Activated T-helper 17 cell treated with anti-CD3 and anti-CD28 coated beads, Interleukin-2, amount 50 U/mL, for 72 hours (primary cell): ENCODE measurements around the gene HCN3. TPM values are rescaled to one million over a fixed set of nuclear protein-coding genes. Genes with fewer than 3 reads are reported as not detected.
"Not testable (repeated sequence)": the region's sequence is repeated elsewhere in the genome, so short reads cannot be mapped to it uniquely, and the experiment has no call there.

ENCODE experiments used
- ATAC-seq: fragments of 150-1000 bp; cut with Tn5 transposase; replicated peaks from 2 replicates; pipeline ENCODE4 v1.10.0; 2021; ENCODE audit warnings: mild to moderate bottlenecking, moderate library complexity
- H3K27ac Mint-ChIP-seq: one replicate; pipeline ENCODE4 v1.8.0; 2022; ENCODE audit warnings: mixed read lengths
- H3K27me3 Mint-ChIP-seq: one replicate; pipeline ENCODE4 v1.8.0; 2022; ENCODE audit warnings: mixed read lengths
- H3K36me3 Mint-ChIP-seq: one replicate; pipeline ENCODE4 v1.8.0; 2022; ENCODE audit warnings: low read depth, mild to moderate bottlenecking, mixed read lengths
- H3K4me1 Mint-ChIP-seq: one replicate; pipeline ENCODE4 v1.8.0; 2022; ENCODE audit warnings: mixed read lengths
- H3K4me3 Mint-ChIP-seq: one replicate; pipeline ENCODE4 v1.8.0; 2022; ENCODE audit warnings: mild to moderate bottlenecking, mixed read lengths
- H3K9me3 Mint-ChIP-seq: one replicate; pipeline ENCODE4 v1.8.0; 2022; ENCODE audit warnings: mixed read lengths
- total RNA-seq, 2 donors: library from RNA; stranded (reverse); gene quantifications; one replicate each; pipeline ENCODE4 v1.2.3, GENCODE V29; 2022

The HCN3 gene
- total RNA-seq, 2 donors from 2014 or later: 4.1 to 6.0 TPM

DNA sequence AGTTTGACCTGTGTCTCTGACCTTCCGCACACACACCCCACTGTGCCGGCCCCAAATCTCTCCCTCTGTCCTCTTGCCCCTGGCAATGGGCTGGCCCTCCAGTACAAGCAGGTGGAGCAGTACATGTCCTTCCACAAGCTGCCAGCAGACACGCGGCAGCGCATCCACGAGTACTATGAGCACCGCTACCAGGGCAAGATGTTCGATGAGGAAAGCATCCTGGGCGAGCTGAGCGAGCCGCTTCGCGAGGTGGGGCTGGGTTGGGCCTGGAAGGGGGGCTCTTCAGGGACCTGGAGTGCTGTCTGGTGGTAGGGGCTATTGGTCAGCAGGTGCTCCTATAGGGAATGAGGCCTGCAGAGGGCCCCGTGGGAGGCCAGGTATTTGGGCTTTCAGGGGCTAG, 7.8 kb downstream of the HCN3 start:
- no peak for ATAC-seq
- Mint-ChIP-seq H3K4me3 (no peak overlapping the region), H3K4me1 (no peaks in the 10 kb centered on the region), H3K9me3 (no peaks in the 10 kb centered on the region), H3K36me3 (no peaks in the 10 kb centered on the region), H3K27me3 (no peaks in the 10 kb centered on the region), H3K27ac (no peak overlapping the region)

DNA sequence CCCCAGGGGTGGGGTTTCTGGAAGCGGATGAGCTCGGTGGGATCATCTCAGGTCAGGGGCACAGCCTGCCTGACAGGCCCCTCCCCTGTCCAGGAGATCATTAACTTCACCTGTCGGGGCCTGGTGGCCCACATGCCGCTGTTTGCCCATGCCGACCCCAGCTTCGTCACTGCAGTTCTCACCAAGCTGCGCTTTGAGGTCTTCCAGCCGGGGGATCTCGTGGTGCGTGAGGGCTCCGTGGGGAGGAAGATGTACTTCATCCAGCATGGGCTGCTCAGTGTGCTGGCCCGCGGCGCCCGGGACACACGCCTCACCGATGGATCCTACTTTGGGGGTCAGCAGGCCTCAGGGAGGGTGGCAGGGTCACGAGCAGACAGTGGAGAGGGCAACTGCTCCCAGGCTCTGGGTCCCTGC, 8.4 kb downstream of the HCN3 start:
- no peaks in the 10 kb centered on the region for H3K4me1 Mint-ChIP-seq
- H3K36me3 Mint-ChIP-seq: no peaks in the 10 kb centered on the region
- no peak overlapping the region for H3K4me3 Mint-ChIP-seq
- no peaks in the 10 kb centered on the region for H3K27me3 Mint-ChIP-seq
- no peak overlapping the region for H3K27ac Mint-ChIP-seq
- H3K9me3 Mint-ChIP-seq: no peaks in the 10 kb centered on the region
- no peak for ATAC-seq

DNA sequence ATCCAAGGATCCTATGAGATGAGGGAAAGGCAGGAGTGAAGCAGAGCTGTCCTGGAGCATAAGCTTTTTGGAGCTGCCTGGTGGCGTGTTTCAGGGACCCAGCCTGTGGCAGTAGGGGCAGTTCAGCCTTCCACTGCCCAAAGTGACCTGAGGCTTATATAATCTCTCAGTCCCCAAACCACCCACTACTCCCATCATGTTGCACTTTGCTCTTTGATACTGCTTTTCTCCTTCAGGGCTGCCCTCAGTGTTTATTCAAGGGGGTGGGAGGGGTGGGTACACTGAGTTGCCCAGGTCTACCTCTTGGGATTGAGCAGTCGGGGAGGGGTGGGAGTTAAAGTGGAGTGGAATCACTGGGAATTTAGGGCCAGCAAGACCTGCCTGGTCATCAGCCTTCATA, 9.3 kb downstream of the HCN3 start:
- Mint-ChIP-seq H3K27ac (no peak overlapping the region), H3K36me3 (no peaks in the 10 kb centered on the region), H3K9me3 (no peaks in the 10 kb centered on the region), H3K4me1 (no peaks in the 10 kb centered on the region), H3K27me3 (no peaks in the 10 kb centered on the region), H3K4me3 (no peak overlapping the region)
- no peak for ATAC-seq

DNA sequence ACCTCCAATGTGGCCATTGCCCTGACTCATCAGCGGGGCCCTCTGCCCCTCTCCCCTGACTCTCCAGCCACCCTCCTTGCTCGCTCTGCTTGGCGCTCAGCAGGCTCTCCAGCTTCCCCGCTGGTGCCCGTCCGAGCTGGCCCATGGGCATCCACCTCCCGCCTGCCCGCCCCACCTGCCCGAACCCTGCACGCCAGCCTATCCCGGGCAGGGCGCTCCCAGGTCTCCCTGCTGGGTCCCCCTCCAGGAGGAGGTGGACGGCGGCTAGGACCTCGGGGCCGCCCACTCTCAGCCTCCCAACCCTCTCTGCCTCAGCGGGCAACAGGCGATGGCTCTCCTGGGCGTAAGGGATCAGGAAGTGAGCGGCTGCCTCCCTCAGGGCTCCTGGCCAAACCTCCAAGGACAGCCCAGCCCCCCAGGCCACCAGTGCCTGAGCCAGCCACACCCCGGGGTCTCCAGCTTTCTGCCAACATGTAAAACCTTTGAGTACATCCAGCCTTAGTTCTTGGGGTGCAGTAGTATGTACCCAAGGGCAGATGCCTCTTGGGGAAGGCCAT, 10.8 kb downstream of the HCN3 start:
- no peak overlapping the region for H3K27ac Mint-ChIP-seq
- H3K36me3 Mint-ChIP-seq: no peaks in the 10 kb centered on the region
- H3K4me3 Mint-ChIP-seq: no peak overlapping the region
- H3K27me3 Mint-ChIP-seq: no peaks in the 10 kb centered on the region
- H3K9me3 Mint-ChIP-seq: no peaks in the 10 kb centered on the region
- no peaks in the 10 kb centered on the region for H3K4me1 Mint-ChIP-seq
- ATAC-seq: no peak

DNA sequence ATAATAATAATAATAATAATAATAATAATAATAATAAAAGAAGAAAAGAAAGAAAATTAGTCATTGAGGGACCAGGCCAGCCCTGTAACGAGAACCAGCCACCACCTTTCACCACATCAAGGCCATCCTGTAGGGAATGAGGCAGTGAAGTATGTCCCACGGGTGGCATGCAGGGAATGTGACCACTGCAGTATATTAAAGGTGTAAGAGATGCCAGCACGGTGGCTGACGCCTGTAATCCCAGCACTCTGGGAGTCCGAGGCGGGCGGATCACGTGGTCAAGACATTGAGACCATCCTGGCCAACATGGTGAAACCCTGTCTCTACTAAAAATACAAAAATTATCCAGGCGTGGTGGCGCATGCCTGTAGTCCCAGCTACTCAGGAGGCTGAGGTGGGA, 13.7 kb downstream of the HCN3 start:
- H3K4me1 Mint-ChIP-seq, H3K9me3 Mint-ChIP-seq, H3K27ac Mint-ChIP-seq, H3K4me3 Mint-ChIP-seq, H3K36me3 Mint-ChIP-seq, ATAC-seq: not testable (repeated sequence)
- H3K27me3 Mint-ChIP-seq: peaks cover 13% of the 10 kb centered on the region

DNA sequence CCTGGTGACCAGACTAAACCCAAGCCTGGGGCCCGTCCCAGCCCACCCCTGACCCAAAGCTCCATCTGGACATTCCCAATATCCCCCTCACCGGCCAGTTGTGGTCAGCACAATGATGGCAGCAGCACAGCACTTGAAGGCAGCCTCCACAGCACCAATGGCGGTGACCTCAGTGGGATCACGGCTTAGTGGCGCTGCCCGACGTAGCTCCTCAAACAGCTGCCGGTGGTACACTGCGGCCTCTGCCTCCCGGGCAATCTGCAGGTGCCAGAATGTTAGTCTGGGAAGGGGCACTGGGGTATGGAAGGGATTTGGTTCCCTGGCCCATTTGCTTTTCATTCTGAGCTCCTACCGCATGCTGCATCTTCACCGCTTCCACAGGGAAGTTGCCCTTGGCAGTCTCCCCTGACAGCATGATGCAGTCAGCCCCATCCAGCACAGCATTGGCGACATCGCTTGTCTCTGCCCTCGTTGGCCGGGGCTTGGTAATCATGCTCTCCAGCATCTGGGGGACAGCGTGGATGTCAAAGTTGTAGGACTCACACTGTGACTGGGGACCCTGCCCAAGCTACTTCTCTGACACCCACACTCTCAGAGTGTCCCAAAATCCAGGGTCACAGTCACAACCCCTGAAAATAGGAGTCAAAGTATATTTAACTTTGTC, 16.0 kb downstream of the HCN3 start:
- no peaks in the 10 kb centered on the region for H3K36me3 Mint-ChIP-seq
- no peak overlapping the region for H3K27ac Mint-ChIP-seq
- no peaks in the 10 kb centered on the region for H3K4me1 Mint-ChIP-seq
- H3K9me3 Mint-ChIP-seq: no peaks in the 10 kb centered on the region
- ATAC-seq: no peak
- peaks cover 29% of the 10 kb centered on the region for H3K27me3 Mint-ChIP-seq
- no peak overlapping the region for H3K4me3 Mint-ChIP-seq

DNA sequence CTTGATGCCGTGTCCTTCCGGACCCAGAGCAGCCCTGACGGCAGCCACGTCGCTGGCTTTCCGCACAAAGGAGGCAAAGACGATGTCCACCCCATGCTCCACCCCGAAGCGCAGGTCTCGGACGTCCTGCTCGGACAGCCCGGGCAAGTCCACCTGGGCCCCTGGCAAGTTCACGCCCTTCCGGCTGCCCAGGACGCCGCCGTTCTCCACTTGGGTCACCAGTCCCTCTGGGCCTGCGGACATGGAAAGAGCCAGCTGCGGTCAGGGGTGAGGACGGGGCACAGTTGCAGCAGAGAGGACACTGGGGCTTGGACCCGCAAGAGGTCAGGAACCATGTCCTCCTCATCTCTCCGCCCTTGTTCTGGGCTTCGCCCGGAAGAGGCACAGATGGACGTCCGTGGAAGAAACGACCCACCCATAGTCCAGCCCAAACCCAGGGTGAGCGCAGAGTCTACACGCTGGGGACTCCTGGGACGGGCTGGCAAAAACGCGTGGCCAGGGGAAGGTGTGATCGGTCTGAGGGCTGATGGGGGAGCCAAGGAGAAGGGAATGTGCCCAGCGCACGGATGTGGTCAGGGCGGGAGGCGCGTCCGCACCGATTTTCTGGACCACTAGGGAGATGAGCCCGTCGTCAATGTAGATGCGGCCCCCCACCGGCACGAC, 17.4 kb downstream of the HCN3 start:
- no peaks in the 10 kb centered on the region for H3K9me3 Mint-ChIP-seq
- no peaks in the 10 kb centered on the region for H3K36me3 Mint-ChIP-seq
- ATAC-seq: no peak
- H3K27ac Mint-ChIP-seq: no peak overlapping the region
- H3K4me1 Mint-ChIP-seq: no peaks in the 10 kb centered on the region
- peak overlapping the region; percentile 10 for H3K4me3 Mint-ChIP-seq
- H3K27me3 Mint-ChIP-seq: peaks cover 29% of the 10 kb centered on the region

DNA sequence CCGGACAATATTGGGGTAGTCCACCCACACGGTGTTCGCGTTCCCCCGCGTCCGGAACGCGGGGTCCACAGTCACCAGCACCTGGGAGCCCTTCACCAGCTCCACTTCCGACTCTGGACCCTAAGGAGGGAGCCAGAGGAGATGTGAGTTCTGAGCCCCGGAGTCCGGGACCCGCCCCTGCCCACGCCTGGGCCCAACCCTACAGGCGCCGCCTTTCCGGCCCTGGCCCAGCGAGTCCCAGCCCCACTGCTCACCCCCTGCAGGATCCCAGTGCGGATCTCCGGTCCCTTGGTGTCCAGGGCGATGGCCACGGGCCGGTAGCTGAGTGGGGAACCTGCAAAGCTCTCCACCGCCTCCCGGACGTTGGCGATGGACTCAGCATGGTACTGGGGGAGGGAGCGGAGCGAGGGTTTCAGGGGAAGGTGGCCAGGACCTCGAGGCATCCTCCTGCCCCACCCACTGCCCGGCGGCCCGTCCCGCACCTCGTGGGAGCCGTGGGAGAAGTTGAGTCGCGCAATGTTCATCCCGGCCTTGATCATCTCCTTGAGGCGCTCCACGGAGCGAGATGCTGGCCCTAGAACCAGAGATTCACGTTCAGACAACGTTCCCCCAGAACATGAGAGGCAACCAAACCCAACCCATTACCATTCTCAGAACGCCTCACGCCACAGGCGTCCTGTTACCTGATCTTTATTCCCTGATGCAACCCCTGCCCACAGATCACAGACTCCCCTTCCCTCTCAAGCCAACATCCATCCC, 18.1 kb downstream of the HCN3 start:
- H3K4me1 Mint-ChIP-seq: no peaks in the 10 kb centered on the region
- no peak overlapping the region for H3K27ac Mint-ChIP-seq
- no peaks in the 10 kb centered on the region for H3K9me3 Mint-ChIP-seq
- no peaks in the 10 kb centered on the region for H3K36me3 Mint-ChIP-seq
- ATAC-seq: no peak
- H3K4me3 Mint-ChIP-seq: no peak overlapping the region
- H3K27me3 Mint-ChIP-seq: peaks cover 29% of the 10 kb centered on the region

DNA sequence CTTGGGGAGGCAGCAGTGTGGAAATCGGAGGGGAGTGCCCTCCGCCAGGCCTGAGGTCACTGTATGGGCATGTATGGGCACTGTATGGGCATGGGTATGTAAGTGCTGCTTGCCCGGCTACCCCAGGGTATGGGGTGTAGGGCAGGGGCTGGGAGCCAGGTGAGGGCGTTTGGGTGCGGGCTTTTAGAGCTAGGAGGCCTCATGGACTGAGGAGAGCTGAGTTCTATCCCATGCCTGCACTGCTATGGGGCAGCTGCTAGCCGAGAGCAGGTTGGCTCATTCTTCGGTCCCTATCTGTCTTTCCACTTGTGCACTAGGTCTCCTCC, 18.6 kb downstream of the HCN3 start:
- Mint-ChIP-seq H3K9me3 (no peaks in the 10 kb centered on the region), H3K4me1 (no peaks in the 10 kb centered on the region), H3K36me3 (no peaks in the 10 kb centered on the region), H3K4me3 (no peak overlapping the region), H3K27ac (no peak overlapping the region), H3K27me3 (peaks cover 29% of the 10 kb centered on the region)
- no peak for ATAC-seq

DNA sequence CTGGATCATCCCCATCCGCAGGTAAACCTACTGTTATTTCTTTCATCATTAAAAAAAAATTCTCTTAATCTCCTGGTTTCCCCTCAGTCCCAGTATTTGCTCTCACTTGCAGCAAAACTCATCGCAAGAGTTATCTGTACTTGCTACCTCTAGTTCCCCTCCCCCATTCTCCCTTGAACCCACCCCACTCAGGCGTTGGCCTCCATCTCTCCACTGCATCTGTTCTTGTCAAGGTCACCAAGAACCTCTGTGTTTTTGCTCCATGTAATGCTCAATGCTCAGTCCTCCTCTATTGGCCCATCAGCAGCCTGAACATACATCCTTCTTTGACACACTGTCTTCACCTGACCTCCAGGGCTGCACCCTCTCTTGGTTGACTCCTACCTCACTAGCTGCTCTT, 19.4 kb downstream of the HCN3 start:
- no peaks in the 10 kb centered on the region for H3K4me1 Mint-ChIP-seq
- no peak overlapping the region for H3K4me3 Mint-ChIP-seq
- H3K36me3 Mint-ChIP-seq: no peaks in the 10 kb centered on the region
- H3K27me3 Mint-ChIP-seq: peaks cover 29% of the 10 kb centered on the region
- no peak overlapping the region for H3K27ac Mint-ChIP-seq
- H3K9me3 Mint-ChIP-seq: no peaks in the 10 kb centered on the region
- no peak for ATAC-seq

DNA sequence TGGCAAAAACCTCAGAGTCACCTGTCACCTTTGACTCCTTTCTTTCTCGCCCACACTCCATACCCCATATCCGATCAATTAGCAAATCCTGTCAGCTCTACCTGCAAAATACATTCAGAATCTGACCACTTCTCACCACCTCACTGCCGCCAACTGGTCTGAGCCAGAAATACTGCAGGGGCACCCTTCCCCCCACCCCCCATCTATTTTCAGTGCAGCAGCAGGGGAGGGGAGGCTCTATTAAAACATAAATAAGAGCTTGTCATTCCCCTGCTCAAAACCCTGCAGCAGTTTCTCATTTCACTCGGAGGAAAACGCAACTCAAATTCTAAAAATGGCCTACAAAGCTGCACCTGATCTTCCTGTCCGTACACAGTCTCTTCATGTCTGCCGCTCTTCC, 20.1 kb downstream of the HCN3 start:
- Mint-ChIP-seq H3K9me3 (no peaks in the 10 kb centered on the region), H3K27ac (no peak overlapping the region), H3K27me3 (peaks cover 29% of the 10 kb centered on the region), H3K4me3 (no peak overlapping the region), H3K4me1 (no peaks in the 10 kb centered on the region), H3K36me3 (no peaks in the 10 kb centered on the region)
- no peak for ATAC-seq

DNA sequence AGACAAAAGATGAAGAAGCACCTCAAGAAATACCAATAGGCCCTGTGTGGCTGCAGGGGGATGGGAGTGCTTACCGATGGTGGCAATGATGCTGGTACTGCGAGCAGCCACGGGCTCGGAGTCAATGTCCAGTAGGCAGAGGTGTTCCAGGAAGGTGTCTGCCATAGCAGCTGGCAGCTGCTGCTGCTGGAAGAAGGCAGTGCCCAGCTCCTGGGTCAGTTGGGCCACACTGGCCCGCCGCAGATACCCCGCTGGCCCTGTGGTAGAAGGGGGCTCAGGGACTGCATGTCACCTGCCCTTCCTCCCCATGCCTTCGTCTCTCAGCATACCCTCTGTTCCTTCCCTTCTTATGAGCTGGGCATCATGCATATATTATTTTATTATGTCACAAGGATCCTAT, 22.8 kb downstream of the HCN3 start:
- no peak overlapping the region for H3K27ac Mint-ChIP-seq
- no peaks in the 10 kb centered on the region for H3K36me3 Mint-ChIP-seq
- H3K4me3 Mint-ChIP-seq: no peak overlapping the region
- H3K4me1 Mint-ChIP-seq: no peaks in the 10 kb centered on the region
- no peaks in the 10 kb centered on the region for H3K9me3 Mint-ChIP-seq
- peaks cover 21% of the 10 kb centered on the region for H3K27me3 Mint-ChIP-seq
- no peak for ATAC-seq

DNA sequence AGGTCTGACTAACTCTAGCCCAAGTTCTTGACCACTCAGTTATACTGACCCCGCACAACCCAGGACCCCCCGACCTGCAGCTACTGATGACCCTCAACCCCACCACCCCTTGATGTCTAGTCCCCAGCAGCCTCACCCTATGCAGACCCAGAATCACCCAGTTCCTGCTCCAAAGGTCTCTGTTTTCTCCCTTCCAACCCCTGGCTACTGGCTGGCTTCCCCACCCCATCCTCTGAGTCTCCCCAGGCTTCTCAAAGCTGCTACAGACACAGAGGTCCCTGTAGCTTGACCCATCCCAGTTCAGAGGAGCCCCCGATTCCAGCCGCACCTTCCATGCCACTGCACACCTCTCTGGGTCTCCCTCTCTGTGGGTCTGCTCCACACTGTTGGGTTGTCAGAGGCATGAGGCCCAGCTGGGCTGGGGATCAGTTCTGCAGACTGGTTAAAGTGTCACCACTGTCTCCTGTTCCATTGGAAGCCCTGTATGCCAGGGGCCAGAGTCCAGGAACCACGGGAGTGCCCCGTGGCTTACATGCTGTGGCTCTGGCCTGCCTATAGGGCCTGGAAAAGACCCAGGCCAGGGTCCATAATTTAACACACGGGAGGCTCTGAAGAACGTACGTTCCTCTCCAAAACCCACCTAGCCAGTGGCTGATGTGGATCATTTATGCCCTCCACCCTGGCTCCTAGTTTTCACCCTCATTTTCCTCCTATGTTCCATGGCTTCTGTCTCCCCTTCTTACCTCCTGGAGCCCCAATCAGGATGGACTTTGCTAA, 23.5 kb downstream of the HCN3 start:
- Mint-ChIP-seq H3K36me3 (no peaks in the 10 kb centered on the region), H3K4me1 (no peaks in the 10 kb centered on the region), H3K9me3 (no peaks in the 10 kb centered on the region), H3K27ac (no peak overlapping the region), H3K27me3 (peaks cover 18% of the 10 kb centered on the region), H3K4me3 (no peak overlapping the region)
- ATAC-seq: no peak

DNA sequence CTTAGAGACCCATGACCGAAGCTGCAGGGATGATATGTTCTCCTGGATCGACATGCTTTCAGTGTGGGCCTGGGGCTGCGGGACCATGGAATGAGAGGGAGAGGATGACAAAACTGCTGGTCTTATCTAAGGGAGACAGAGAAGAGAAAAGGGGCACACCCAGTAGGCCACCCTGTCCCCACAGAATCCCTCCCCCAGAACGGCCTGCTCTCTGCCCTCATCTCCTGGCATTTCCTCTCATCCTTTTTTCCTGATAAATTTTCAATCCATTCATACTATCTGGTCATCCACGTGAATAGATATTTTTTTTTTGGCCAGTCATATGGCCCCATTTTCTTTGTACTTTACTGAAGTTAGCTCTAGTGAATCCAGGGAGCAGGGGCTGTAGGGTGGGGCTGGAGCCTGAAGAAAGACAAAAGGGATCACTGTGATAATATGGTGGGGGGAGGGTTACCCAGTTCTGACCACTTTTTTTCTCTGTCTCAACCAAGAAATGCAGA, 24.1 kb downstream of the HCN3 start, which contains the start of gene PKLR:
PKLR (minus strand) TSS at position 97 of the 500 bp plus-strand sequence; CDS start at position 54, 43 bp downstream.
- peaks cover 12% of the 10 kb centered on the region for H3K27me3 Mint-ChIP-seq
- H3K4me1 Mint-ChIP-seq: no peaks in the 10 kb centered on the region
- no peak for ATAC-seq
- no peaks in the 10 kb centered on the region for H3K36me3 Mint-ChIP-seq
- no peak within 1 kb of the TSS for H3K4me3 Mint-ChIP-seq
- H3K9me3 Mint-ChIP-seq: no peaks in the 10 kb centered on the region
- H3K27ac Mint-ChIP-seq: no peak within 1 kb of the TSS
